ENCODE measurements around the gene TAS2R40.

TAS2R40 gene

DNA sequence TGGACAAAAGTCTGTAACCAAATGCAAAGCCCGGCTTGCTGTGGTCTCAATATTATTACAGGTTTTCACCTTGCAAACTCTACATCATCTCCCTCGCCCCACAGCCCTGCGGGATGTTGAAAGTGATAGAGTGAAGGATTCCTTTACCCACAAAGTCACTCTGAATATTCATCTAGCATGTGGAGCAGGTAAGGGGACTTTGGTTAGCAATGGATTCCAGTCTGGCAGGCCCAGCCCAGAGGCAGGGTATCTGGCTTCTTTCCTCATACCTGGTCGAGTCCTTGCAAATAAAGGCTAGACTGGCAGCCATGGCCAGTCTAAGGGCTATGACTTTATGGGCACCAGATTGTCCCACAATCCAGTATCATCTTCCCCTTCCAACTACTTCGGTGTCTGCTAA, 3.2 kb downstream of the TAS2R40 start:
- DNase-seq = no peak

DNA sequence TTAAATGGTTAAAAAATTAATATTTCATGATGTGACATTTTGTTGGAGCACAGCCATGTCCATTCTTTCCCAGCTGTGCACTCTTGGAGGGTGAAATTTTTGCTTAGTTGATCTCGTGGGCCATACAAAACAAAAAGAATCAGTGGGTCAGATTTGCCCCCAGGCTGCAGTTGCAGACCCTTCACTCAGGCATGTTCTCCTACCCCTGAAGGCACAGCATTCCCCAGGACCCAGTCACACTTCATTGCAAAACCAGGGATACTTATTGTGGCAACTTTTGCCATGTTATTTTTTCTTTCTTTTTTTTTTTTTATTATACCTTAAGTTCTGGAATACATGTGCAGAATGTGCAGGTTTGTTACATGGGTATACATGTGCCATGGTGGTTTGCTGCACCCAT, 6.0 kb downstream of the TAS2R40 start:
- DNase-seq = no peak

DNA sequence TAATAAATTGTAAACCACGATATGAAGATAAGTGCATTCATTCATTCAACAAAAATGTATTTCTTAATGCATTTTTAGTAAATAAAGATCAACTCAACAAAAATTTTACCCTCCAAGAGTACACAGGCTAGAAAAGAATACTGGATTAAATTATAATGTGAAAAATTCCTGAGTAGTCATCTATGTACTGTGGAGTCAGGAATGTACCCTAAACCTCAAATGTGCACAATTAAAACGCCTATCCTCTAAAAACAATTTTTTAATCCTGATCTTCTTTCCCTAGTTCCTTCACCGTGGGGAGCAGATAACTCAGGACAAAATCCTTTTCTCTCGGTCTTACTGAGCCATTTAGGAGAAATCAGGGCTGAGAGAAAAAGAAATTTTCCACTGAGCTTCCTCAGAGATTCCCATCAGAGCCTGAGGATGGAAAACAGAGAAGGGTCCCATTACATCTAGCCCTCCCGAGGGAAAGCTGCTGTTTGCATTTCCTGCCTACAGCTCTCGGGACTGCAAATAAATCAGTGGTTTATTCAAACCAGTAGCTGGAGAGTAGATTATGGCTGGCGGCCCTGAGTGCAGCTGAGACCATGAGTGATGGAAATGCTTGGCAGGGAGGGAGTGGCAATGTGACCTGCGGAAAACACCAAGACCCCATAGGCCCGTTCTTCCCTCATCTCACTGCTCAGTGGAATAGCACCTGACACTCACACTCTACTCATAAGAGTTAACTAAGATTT, 7.4 kb downstream of the TAS2R40 start:
- no peak for DNase-seq

DNA sequence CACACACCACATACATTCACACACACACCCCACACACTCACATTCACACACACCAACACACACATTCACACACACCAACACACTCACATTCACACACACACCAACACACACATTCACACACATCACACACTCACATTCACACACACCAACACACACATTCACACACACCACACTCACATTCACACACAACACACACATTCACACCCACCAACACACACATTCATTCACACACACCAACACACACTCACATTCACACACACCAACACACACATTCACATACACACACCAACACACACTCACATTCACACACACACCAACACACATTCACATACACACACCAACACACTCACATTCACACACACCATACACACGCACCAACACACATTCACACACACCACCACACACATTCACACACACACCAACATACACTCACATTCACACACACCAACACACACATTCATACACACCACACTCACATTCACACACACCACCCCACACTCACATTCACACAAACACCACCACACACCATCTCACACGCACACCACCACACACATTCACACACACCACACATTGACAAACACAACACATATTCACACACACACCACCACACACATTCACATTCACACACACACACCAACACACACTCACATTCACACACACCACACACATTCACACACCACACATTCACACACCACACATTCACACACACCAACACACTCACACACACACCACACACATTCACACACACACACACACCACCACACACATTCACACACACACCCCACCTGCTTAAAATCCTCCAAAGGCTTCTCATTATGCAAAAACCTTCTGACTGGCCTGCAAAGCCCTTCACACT, 9.0 kb downstream of the TAS2R40 start:
- DNase-seq = no peak

DNA sequence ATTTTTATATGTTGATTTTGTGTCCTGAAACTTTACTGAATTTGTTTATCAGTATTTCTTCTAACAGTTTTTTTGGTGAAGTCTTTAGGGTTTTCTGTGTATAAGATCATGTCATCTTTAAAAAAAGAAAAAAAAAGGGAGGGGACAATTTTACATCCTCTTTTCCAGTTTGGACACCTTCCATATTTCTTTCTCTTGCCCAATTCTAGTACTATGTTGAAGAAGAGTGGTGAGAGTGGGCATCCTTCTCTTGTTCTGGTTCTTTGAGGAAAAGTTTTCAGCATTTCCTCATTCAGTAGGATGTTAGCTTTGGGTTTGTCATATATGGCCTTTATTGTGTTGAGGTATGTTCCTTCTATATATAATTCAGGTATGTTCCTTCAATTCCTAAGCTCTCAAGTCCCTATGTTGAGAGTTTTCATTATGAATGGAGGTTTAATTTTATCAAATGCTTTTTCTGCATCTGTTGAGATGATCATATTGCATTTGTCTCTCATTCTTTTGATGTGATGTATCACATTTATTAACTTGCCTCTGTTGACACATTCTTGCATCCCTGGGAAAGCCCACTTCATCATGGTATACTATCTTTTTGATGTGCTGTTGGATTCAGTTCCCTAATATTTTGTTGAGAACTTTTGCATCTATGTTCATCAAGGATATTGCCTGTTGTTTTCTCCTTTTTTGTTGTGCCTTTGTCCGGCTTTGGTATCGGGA, 12.1 kb downstream of the TAS2R40 start:
- no peak for DNase-seq

DNA sequence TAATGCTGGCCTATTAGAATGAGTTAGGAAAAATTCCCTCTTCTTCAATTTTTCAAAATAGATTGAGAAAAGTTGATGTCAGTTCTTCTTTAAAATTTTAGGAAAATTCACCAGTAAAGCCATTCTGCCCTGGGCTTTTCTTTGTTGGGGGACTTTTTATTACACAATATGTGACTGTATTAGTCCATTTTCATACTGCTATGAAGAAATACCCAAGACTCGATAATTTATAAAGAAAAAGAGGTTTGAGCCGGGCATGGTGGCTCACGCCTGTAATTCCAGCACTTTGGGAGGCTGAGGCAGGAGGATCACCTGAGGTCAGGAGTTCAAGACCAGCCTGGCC, 12.7 kb downstream of the TAS2R40 start:
- no peak for DNase-seq

DNA sequence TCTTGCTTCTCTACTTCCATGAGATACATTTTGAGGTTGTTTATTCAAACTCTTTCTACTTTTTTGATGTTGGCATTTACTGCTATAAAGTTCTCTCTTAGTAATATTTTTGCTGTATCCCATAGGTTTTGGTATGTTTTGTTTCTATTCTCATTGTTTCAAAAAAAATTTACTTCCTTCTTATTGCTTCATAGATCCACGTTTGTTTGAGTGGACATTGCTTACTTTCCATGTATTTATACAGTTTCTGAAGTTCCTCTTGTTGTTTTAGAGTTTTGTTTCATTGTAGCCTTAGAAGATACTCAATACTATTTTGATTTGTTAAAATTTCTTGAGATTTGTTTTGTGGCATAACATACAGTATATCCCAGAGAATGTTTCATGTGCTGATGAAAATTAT, 13.7 kb downstream of the TAS2R40 start:
- DNase-seq = no peak

DNA sequence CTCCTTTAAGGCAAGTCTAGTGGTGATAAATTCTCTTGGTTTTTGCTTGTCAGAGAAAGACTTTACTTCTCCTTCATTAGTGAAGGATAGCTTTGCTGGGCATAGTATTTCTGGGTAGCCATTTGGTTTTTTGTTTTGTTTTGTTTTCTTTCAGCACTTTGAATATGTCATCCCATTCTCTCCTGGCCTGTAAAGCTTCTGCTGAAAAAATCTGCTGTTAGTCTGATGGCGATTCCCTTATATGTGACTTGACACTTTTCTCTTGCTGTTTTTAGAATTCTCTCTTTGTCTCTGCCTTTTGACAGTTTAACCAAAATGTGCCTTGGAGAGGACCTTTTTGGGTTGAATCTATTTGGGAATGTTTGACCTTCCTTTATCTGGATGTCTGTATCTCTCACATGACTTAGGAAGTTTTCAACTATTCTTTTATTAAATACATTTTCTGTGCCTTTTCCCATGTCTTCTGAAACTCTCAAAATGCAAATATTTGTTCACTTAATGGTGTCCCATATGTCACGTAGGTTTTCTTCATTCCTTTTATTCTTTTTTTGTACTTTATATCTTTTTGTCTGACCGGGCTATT, 14.7 kb downstream of the TAS2R40 start:
- no peak for DNase-seq

DNA sequence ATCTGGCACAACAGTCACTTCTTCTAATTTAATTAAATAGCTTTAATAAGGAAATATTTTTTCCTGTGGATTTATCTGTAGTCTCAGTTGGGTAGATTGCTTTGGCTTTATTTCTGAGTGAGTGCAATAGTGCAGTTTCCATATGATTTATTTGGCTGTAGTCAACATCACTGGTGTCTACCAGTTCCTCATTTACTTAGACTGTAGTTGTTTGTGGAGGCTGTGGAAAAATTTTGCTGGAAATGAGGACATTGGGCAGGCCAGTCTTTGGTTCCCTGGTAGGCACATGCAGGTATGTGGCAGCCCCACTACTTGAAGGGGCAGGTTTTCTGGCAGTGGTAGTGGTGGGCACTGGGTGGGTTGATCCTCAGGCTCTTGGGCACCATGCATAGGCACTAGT, 15.5 kb downstream of the TAS2R40 start:
- no peak for DNase-seq

DNA sequence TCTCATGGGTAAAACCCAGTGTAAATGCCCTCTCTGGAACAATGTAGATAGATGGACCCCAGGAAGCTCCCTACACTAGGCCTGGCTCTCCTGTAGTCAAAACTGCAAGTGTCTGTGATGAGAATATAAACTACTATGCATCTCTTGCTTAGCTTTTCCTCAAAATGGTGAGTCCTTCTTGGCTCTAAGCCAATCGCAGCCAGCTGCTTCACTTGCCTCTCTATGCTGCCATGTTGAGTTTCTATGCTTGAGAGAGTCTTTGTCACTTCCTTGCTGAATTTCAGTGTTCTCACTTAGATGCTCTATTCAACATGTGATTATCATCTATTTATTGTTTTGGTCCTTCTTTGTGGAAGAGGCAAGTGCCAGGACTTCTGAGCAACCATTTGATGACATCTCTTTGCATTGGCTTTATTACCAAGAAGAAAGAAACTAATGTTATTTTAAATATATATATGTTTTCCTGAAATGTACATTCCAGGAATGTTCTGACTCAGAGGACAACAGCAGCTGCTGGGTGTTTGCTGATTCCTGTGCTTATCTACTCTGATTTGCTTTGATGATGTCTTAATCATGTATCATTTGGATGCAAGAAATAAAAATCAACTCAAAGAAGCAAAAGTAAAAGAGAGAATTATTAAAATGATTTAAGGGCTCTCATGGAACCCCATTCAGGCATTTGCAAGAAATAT, 16.6 kb downstream of the TAS2R40 start:
- DNase-seq = no peak

DNA sequence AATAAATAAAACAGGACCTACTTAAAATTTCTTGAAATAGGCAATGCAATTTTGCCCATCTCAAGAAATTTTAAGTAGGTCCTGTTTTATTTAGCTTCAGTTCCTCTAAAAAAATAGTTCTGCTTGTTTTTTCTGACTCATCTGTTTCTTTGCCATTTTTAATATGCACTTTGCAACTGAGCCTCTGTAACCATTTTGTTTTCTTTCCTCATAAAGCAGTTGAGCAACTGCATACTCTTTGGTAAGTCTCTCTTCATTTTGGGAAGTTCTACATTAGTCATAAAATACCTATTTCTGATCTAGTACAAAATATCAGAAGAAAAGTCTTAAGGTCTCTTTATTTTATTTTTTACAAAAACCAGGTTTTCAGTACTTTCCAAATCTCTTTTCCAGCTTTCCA, 18.0 kb downstream of the TAS2R40 start:
- no peak for DNase-seq

DNA sequence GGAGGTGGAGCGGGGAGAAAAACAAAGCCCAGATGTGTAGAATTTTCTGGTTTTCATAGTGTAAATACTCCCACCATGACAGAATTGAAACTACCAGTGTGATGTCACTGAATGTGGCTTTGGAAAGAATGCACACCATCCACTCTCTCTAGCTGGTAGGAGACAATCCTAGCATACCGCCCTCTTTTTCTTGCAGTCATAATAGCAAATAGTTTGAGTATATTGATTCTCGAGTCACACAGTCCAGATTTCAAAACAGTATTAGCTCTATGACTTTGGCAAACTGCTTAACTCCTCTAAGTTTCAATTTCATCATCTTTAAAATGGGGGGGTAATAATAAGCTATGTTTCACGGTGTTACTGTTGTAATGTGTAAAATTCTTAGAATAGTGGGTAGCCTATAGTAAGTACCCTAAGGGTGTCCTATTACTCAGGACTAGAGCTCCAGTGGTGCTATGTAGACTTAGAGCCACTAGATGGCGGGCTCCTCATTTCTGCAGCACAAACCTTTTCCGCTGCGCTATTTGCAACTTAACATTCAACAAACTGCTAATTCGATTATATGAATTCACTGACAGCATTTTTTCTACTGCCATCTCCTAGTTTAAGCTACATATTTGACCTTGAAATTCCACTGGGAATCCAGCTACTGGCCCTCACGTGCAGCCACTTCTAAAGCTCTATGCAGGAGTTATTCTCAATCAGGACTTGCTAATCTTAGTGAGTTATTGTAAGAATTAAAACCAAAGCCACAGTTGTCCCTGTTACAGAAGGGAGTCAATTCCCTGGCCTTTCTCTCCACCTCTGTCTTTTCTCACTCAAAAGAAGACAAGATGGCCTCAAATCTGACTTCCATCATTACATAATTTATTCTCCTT, 18.7 kb downstream of the TAS2R40 start:
- DNase-seq = peak; percentile 59

DNA sequence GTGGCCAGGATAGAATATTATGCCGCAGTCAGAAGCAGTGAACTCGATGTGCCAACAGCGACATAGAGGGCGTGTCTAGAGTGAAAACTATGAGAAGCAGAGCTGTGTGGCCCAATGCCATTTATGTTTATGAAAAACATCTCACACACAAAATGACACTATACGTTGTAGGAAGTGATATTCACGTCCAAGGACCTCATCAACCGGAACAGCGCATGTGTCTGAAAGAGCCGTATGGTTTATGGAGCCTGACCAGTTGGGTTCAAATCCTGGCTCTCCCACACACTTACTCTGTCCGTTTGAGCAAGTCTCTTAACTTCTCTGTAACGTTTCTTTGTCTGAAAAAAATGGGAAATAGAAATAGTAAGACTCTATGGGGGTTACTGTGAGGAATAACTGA, 20.5 kb downstream of the TAS2R40 start:
- DNase-seq = no peak

DNA sequence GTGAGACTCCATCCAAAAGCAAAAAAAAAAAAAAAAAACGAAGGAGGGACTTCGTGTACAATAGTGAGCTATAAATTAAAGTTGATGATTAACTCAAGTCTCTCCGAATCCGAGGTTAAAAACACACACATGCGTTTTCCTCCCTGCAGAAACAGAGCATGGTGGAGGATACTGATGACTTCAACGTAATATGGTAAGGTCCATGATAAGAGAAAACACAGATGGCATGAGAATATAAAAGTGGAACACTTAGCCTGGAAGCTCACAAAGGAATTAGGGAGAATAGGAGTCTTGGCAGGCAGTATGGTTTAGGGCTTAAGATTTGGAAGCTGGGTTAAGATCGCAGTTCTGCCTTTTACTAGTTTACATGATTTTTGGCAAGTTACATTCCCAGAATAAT, 21.3 kb downstream of the TAS2R40 start:
- DNase-seq = no peak

DNA sequence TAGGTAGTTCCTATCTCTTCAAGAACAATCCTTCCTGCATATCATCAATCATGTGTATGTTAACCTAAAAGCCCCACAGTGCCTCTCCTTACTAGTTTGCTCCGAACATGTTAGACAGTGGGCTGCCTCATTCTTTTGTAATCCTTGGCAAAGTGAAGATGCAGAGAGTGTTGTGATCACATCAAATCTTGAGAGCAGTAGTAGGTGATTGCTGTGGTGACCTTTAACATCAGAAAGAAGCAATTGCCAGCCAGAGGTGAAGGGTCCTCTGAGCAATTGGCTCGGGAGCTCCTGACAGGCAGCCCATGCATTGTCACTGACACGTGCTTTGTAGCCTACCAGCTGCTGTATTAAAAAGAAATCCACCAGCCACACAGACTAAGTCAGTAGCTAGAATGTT, 21.8 kb downstream of the TAS2R40 start:
- no peak for DNase-seq

DNA sequence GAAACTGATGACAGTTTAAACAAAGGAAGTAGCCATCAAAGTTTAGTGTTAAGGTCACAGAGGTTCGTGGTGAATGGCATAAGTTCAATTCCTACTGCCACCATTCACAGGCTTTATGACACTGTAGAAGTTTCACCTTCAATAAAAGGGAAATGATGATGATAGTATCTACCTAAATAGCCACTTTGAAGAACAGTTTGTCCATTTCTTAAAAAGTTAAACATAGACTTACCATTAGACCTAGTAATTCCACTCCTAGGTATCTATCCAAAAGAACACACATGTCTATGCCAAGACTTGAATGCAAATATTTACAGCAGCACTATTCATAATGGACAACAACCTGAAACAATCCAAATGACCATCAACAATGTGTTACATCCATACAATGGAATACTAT, 22.5 kb downstream of the TAS2R40 start:
- DNase-seq = no peak

DNA sequence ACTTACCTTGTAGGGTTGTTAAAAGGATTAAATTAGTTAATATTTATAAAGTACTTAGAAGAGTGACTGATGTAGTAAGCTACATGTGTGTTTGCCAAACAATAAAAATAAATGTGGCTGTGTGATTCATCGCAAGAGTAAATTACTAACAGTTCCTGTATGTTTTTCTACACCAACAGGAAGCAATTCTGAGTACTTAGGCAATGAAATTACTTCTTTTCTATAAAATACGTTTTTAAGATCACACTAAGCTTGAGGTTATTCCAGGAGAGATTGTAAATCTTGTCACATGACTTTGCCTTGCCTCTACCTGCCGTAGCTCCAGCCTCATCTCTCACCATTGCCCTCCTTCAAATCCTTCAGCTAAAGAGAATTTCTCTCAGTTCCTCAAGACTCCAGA, 23.3 kb downstream of the TAS2R40 start:
- no peak for DNase-seq

DNA sequence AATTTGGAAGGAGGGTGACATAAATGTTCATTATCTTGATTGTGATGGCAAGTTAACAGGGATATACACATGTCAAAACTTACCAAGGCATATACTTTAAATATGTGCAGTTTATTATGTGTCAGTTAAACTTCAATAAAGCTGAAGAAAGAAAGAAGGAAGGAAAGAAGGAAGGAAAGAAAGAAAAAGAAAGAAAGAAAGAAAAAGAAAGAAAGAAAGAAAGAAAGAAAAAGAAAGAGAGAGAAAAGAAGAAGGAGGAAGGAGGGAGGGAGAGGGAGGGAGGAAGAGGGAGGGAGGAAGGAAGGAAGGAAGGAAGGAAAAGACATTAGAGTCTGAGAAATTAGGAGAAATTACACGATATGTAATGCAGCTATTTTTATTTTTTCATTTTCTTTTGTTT, 25.5 kb downstream of the TAS2R40 start:
- DNase-seq = no peak

DNA sequence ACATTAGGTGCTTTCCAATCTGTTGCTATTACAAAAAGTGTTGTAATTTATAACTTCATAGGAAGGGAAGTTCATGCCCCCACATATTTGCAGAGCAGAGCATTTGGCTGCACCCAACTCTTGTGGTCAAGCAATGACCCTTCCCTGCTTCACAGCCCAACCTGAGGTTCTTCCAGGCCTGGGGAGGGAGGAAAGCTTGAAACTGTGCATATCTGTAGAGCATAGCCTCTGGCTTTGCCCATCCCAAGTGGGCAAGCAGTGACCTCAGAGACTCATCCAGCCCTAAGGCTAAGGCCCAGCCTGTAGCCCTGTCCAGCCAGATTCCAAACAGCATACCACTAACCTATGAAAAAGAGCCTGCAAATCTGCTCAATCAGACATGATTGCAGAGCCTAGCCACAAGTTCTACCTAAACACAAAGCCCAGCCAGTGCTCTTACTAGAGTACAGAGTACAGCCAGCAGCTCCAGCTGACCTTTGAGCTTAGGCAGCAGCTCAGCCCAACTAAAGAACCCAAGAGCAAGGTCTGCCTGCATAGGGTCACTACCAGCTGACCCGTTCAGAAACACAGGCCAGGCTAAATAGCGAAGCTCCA, 27.0 kb downstream of the TAS2R40 start:
- no peak for DNase-seq

DNA sequence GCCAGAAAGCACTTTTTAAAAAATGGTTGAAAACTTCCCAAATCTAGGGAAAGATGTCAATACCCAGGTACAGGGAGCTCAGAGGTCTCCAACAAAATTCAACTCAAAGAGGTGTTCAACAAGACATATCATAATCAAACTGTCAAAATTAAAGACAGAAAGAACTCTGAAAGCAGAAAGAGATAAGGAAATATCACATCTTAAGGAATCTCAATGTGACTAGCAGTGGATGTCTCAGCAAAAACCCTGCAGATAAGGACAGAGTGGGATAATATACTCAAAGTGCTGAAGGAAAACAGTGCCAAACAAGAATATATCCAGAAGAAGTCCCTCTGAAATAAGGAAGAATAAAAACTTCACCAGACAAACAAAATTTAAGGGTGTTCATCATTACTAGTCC, 28.4 kb downstream of the TAS2R40 start:
- DNase-seq = no peak

DNA sequence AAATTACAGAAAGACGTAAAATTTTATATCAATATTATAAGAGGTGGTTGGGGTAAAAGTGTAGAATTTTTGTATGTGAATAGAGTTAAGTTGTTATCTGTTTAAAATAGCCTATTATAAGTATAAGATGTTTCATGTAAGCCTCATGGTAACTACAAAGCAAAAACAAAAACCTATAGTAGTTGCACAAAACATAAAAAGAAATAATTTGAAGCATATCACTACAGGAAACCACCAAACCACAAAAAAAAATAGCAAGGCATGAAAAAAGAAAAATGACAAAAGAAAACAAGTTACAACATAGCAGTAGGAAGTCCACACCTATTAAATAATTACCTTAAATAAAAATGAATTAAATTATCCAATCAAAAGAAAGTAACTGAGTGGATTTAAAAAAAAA, 29.0 kb downstream of the TAS2R40 start:
- DNase-seq = no peak

DNA sequence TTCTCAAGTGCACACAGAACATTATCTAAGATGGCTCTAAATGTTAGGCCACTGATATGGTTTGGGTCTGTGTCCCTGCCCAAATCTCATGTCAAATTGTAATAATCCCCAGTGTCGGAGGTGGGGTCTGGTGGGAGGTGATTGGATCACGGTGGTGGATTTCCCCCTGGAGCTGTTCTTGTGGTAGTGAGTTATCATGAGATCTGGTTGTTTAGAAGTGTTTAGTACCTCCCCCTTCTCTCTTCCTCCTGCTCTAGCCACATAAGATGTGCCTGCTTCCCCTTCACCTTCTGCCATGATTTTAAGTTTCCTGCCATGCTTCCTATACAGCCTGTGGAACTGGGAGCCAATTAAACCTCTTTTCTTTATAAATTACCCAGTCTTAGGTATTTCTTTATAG, 30.2 kb downstream of the TAS2R40 start:
- DNase-seq = no peak

Measured in stimulated activated naive CD4-positive, alpha-beta T cell treated with Interleukin-2 at 50 U/mL for 16 hours (primary cell).